HepG2 (cell line): ENCODE measurements around the gene MMP24OS.

Experiments
- ATRX ChIP-seq: sonication (generic); formaldehyde crosslinking; IDR thresholded peaks from 2 replicates; pipeline ENCODE4 v1.4.0; 2020; ENCODE audit warnings: missing genetic modification reagents, borderline replicate concordance
- CC2D1A ChIP-seq: sonication (generic); formaldehyde crosslinking; IDR thresholded peaks from 2 replicates; pipeline ENCODE4 v1.8.1; 2023; ENCODE audit warnings: mild to moderate bottlenecking, missing genetic modification reagents
- CEBPB ChIP-seq: IDR thresholded peaks from 2 replicates; pipeline ENCODE4 v1.6.1; 2011; ENCODE audit warnings: low read depth, low read length, improper control_type of control experiment, borderline replicate concordance
- ESRRA ChIP-seq: sonication (generic); formaldehyde crosslinking; IDR thresholded peaks from 2 replicates; pipeline ENCODE4 v1.5.1; 2020; ENCODE audit warnings: mild to moderate bottlenecking, low read depth, missing genetic modification reagents
- ZFP90 ChIP-seq: sonication (generic); formaldehyde crosslinking; IDR thresholded peaks from 2 replicates; pipeline ENCODE4 v1.8.0; 2022; ENCODE audit warnings: missing genetic modification reagents, mild to moderate bottlenecking, inconsistent platforms, borderline replicate concordance
- ZNF251 ChIP-seq: sonication (generic); formaldehyde crosslinking; IDR thresholded peaks from 2 replicates; pipeline ENCODE4 v1.9.0; 2021; ENCODE audit warnings: mild to moderate bottlenecking, missing genetic modification reagents
- ZNF280D ChIP-seq: sonication (generic); formaldehyde crosslinking; IDR thresholded peaks from 2 replicates; pipeline ENCODE4 v1.5.1; 2020; ENCODE audit warnings: mild to moderate bottlenecking, missing genetic modification reagents

- TF ChIP-seq ATRX (CRISPR knock-in tag) (no peak), ESRRA (CRISPR knock-in tag) (no peak), ZNF280D (CRISPR knock-in tag) (no peak), ZNF251 (CRISPR knock-in tag) (no peak), CEBPB (no peak), CC2D1A (CRISPR knock-in tag) (no peak), ZFP90 (CRISPR knock-in tag) (no peak)
These were observed 38.2 kb upstream of the MMP24OS start for GRCh38 chr20:35316086-35316485.
